NCI-H345 (cell line): Measurements from ENCODE around the gene C10orf95.
"Not testable (repeated sequence)": the region's sequence is repeated elsewhere in the genome, so short reads cannot be mapped to it uniquely, and the experiment has no call there.

Experiments used
- DNase-seq: peaks from one replicate; lab custom pipeline; 2025; lab: John Stamatoyannopoulos, UW

C10orf95 gene

DNA sequence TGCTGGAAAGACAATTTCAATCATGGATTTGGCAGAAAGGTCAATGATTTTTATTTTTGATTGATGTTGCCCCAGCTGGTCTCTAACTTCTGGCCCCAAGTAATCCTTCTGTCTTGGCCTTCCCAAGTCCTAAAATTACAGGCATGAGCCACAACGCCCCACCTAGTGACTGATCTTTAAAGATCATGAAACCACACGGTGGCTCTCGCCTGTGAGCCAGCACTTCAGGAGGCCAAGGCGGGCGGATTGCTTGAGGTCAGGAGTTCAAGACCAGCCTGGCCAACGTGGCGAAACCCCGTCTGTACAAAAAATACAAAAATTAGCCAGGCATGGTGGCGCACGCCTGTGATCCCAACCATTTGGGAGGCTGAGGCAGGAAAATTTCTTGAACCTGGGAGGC, 12.6 kb upstream of the C10orf95 start:
- DNase-seq: no peak

DNA sequence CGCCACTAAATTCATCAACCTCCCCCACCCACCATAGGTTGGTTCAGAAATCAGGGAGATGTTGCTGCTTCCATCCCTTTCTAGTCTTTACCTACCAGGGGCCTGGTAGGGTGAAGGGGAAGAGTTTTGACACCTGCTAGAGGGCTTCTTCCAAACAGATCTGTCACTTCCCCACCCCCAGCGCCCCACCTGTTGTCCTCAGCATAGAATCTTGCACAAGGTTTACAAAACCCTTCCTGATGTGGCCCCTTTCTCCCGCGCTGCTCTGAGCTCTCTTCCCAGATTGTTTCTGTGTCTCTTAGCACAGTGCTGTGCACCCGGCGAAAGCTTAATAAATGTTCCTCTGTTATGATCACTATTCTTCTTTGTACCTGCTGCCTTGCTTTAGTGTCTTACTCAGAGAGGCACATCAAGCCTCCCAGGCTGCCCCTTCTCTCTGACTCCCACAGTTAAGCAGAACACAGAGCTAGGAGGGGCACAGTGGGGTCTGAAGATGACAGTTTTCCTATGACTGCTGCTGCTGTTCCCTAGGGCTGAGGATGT, 11.2 kb upstream of the C10orf95 start:
- DNase-seq: no peak

DNA sequence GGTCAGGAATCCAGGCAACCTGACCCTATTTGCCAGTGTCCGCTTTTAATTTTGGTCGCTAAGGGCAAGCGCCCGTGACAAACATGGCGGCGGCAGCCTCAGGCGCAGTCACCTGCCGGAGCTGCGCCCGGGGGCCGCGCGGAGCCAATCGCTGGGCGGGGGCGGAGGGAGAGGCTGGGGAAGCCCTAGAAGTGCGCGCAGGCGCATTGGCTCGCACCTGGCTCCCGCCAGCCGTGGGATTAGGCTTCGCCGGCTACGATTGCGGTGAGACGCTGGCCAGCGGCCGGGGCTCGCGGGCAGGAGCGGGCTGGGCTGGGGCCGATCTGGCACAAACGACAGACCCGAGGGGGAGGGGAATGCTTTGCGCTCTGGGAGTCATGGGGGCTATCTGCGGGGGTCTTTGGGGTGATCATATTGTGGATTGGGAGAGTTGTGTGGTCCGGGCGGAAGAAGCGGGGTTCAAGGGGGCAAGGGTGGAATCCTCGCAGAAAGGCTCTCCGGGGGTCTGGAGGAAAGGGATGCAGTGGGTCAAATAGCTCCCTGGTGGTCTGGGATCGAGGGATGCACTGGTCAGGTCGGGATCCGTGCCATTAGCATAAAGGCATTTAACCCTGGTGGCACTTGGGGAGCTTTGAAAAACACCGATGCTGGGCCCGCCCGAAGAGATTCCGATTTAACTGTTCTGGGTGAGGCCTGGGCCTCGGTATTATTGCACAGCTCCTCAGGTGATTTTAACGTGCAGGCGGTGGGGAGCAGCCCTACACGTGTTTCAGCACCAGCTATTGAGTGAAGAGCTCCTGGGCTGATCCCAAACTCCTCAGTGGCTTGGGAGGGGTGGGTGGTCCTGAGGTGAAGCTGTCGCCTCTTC, 10.1 kb upstream of the C10orf95 start:
- DNase-seq: peak; percentile 91

DNA sequence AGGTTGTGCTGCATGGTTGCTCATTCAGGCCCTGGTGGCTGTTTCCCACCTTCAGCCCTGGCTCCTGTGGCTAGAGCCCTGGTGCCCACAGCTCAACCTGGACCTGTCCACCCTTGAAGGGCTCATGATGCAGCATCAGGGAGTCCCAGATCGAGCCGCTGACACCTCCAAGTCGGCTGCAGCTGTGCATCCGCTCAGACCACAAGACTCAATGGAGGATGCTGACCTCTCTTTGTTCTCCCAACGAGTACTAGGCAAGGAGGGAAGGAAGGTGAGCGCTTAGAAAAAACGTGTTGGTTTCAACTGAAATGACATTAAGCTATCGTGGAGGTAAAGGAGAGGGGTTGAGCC, 9.5 kb upstream of the C10orf95 start:
- DNase-seq: no peak

DNA sequence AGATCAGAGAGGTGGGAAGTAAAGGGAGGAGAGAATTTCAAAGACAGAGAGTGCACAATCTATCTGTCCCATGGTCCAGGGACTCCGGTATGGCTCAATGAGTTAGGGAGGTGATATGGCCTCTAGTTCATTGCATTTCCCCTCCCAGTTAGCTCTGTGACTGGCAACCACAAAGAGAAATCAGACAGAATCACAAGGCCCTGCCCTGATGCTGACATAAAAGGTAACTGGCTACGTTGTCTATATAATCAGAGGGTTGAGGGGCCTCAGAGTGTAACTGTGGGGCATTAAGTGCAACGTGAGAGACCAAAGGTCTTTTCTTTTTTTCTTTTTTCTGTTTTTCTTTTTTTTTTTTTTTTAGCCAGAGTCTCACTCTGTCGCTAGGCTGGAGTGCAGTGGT, 7.3 kb upstream of the C10orf95 start:
- DNase-seq: no peak

DNA sequence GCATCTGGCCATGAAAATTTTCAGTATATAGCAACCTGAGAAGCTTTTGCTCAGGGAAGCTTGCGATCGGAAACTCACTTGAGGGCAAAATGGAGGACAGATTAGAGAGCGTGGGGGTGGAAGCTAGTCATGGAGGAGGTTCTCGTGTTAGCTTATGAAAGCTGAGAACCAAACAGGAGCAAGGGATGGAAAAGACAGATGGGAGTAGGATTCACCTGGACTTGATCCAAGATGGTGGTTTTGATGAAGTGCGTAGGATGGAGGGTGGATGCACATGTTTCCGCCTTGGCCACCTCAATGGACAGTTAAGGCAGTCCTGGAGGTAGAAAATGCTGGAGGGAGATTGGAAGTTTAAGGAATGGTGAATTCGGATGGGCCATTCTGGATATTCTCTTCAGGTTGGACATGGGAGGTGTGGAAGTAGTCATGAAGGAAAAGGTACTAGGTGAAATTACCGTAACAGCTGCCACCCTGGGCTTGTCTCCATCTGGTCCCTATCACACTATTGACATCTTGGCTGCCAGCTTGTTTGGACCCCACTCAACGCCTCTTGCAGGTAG, 6.3 kb upstream of the C10orf95 start:
- no peak for DNase-seq

DNA sequence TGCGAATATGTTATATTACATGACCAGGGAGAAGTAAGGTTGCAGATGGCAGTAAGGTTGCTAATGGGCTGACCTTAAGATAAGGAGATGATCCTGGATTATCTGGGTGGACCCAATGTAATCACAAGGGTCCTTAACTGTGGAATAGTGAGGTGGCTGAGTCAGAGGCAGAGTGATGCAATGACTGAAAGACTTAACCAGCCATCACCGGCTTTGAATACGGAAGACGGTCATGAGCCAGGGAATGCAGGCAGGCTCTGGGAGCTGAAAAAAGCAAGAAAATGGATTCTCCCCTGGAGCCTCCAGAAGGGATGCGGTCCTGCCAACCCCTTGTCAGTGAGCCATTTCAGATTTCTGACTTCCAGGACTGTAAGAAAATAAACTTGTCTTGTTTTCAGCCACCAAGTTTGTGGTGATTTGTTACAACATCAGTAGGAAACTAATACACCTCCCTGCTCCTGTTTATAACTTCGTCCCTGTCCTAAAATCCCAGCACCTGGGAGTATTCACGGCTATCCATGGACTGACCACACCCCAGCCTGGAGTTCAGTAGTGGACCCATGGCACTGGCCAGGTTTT, 4.6 kb upstream of the C10orf95 start:
- DNase-seq: no peak

DNA sequence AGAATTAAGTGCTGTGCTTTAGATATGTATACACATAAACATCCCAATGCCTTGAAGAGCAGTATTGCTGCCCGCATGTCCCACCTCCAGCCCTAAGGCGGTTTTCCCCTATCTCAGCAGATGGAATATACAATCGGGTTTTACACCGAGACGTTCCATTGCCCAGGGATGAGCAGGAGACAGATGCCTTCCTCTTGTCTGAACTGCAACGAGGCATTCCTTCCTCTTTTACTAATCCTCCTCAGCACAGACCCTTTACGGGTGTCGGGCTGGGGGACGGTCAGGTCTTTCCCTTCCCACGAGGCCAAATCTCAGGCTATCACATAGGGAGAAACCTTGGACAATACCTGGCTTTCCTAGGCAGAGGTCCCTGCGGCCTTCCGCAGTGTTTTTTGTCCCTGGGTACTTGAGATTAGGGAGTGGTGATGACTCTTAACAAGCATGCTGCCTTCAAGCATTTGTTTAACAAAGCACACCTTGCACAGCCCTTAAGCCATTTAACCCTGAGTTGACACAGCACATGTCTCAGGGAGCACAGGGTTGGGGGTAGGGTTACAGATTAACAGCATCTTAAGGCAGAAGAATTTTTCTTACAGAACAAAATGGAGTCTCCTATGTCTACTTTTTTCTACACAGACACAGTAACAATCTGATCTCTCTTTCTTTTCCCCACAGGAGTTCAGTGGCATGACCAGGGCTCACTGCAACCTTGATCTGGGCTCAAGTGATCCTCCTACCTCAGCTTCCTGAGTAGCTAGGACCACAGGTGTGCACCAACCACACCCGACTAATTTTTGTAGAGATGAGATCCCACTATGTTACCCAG, 3.5 kb upstream of the C10orf95 start:
- not testable (repeated sequence) for DNase-seq

DNA sequence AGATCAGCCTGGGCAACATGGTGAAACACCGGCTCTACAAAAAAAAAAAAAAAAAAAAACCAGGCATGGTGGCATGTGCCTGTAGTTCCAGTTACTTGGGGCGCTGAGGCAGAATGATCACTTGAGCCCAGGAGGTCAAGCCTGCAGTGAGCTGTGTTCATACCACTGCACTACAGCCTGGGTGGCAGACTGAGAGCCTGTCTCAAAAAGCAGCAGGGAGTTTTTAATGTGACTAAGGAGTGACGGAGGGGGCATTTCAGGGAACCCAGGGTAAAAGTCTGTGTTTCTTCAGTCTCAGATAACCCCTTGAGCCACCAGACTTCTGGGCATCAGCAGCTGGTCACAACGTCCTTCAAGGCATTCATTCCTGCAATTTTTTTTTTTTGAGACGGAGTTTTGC, 2.2 kb upstream of the C10orf95 start:
- no peak for DNase-seq

DNA sequence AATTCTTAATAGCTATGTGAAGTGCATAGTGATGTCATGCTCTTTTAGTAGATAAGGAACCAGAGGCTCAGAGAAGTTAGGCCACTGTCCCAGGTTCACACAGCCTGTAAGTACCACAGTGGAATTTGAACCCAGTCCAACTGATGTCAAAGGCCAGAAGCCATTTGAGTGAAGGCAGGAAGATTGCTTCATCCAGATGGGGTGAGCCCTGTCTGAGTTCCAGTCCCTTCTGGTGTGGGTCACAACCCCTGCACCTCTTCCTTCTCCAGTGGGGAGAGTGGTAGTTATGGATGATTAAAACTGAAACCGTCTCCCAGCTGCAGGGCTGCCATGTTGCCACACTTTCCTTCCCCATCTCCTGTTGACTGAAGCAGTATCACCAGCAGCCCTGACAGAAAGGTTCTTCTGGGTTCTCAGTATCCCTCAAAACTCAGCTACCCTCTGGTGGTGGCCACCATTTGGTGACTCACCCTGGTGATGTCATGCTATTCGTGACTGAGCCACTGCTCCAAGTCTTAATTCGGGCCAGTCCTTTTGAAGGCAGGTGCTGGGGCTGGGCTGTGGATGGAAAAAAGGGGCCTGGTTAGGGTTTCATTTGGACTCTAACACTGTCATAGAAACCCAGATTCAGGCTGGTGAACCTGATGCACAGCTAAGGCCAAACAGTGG, 1.5 kb upstream of the C10orf95 start:
- no peak for DNase-seq

DNA sequence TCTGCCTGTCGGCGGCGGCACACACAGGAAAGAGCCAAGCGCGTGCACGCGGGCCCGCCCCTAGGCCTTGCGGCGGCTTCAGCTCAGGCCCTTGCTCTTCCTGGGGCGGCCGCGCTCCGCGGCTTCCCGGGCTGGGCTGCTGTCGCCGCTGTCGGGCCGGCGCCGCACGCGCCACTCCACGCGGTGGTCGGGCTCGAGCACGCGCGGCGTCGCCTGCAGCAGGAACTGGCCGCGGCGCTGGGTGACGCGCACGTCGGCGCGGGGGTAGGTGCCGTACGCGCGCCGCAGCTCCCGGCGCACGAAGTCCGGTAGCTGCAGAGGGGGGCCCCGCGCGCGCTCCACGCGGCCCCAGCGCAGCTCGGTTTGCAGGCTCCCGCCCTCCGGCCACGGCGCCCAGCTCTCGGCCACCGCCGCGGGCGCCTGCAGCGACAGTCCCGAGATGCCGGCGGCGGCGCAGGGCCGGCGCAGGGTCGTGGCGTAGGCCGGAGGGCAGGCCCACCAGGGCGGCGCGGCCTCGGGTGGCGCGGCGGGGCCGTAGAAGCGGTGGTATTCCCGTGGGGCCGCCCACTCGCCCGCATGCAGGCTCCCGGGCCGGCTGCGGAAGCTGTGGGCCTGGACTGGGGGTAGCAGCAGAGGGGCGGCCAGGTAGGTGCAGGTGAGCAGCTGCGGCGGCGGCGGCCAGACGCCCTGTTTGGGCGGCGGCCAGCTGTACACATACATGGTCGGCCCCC, 804 bp downstream of the C10orf95 start:
- DNase-seq: peak; percentile 84

DNA sequence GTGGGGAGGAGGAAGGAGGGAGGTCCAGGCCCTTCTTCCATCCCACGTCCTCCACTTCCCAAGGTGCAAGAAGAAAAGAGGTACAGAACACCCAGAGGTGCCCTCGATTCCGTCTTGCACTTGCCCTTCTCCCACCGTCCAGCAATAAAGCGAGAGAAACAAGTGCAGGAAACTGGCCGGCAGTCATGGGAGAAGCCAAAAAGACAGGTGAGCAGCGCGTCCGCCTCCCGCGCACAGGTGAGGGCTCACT, 1.3 kb downstream of the C10orf95 start:
- no peak for DNase-seq

DNA sequence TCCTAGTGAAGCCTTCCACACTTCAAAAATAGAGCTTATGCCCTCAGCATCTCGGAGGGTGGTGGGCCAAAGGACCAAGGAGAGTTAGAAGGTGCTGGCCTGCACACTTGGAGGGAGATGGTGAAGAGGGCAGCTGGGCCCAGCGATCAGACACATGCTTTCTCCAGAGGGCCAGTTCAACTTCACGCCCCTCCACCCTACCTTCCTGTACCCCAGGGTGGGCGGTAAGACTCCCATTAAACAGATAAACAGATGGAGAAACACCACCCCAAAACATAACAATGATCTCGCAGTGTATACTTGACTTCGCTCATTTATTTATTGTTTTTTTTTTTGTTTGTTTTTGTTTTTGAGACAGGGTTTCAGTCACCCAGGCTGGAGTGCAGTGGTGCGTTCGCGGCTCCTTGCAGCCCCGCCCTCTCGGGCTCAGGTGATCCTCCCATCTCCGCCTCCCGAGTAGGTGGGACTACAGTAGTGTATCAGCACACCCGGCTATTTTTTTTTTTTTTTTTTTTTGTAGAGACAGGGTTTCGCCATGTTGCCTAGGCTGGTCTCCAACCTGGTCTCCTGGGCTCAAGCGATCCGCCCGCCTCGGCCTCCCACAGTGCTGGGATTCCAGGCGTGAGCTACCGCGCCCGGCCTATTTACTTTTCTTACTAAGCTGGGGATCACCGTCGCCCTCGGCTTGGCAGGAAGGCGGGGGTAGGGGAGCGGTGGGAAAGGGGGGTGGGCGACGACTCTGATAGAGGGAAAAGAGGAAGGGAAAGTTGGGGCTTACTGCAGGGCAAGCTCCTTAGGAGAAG, 1.8 kb downstream of the C10orf95 start:
- DNase-seq: peak; percentile 85

DNA sequence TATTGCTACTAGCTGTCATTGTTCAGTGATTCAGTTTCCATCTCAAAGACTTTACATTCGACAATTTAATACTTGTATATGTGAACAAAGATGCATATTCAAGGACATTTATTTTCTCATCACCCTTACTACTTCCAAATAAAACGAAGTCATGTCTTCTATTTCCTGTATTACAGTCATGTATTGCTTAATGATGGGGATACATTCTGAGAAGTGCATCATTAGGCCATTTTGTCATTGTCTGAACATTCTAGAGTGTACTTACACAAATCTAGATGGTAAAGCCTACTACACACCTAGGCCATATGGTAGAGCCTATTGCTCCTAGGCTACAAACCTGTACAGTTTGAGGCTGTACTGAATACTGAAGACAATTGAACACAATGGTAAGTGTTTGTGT, 6.5 kb downstream of the C10orf95 start:
- no peak for DNase-seq

DNA sequence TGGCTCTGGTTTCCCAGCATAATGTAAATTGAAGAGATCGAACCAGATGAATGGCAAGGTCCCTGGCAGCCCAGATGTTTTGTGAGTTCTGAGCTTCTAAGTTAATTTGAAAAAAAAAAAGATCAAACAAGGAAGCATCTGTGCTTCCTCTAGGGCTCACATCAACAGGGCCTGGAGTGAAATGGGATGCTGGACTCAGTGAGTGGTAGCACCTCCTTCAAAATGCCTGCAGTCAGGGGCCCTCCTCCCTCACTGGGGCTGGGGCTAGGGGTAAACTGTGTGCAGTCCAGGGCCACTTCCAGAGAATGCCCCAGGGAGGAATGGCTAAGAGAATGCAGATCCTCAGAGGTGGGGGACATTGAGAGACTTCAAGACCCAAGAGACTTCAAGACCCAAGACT, 13.0 kb downstream of the C10orf95 start:
- no peak for DNase-seq

DNA sequence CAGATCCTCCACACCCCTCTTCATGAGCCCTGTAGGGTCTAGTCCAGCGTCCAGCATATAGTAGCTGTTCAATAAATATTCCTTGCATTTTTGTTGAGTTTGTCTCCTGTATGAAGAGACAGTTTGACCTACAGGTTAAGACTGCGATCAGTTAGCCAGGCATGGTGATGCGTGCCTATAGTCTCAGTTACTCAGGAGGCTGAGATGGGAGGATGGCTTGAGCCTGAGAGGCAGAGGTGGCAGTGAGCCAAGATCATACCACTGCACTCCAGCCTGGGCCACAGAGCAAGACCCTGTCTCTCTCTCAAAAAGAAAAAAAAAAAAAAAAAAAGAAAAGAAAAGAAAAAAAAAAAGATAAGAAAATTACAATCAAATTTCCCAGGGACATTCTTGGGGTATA, 13.8 kb downstream of the C10orf95 start:
- DNase-seq: no peak

DNA sequence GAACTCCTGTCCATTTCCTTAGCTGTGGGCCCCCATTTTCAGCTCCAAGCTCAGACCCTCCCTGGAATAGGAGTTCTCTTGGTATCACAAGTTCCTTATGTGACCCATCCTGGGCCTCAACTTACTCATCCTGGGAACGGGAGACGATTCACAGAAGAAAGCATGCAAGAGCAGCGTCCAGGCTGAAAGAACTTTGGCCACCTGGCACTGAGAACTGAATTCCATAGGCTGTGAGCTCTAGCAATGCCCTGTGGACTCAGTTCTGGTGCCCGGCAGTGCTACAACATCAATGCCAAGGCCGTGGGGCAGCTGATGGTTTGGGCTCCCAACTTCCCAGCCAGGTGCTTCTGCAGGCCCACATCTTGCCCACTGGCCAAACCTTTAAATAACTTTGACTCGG, 15.0 kb downstream of the C10orf95 start:
- DNase-seq: no peak

DNA sequence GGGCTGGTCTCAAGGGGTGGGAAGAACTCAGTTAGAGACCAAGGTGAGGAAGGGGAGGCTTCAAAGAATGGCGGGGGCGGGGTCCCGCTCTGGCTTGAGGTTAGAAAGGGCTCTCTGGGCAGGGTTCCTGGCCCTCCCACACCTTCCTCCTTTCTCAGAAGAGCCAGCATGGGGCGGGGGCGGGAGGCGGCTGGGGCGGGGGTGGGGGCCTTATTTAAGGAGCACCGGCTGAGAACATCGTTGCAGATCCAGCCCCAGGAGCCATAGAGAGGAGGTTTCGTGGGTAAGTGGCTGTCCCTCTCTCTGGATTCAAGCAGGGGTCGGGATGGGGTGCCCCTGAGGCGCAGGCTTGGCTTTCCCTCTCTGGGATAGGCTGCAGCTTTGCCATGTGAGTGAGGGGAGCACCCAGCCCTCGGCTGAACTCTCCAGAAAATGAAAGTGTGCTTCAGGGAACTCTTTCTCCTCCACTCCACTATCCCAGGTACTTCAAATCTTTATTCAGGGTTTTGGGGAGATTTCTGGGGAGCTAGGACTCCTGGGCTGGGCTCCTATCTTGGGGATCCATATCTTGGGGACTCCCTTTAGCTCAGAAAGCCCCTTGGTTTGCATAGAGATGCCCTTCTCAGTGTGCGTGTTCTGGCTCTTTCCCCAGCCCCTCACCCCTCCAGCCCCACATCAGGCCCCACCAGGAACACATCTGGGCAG, 15.7 kb downstream of the C10orf95 start:
- no peak for DNase-seq

DNA sequence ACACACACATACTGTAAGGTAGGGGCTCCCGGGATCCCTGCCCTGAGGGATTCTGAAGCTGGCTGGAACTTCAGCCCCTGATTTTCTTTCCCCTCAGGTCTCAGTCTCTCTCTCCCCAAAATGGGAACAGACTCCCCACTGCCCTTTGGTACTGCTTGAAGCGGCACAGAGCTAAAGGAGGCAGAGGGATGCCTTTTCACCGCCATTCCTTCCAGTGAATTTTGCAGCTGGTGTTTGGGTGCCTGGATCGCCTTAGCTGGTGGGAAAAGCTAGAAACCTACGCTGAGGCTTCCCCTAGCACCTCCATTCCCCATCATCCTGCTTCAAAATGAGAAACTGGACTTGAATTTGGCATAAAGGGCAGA, 16.2 kb downstream of the C10orf95 start:
- DNase-seq: no peak
